GM23338 (cell line): Measurements from ENCODE around the gene THADA. TPM values are rescaled to one million over a fixed set of nuclear protein-coding genes. Genes with fewer than 3 reads are reported as not detected.

Source experiments
- ATAC-seq: fragments of 200-7000 bp; cut with Tn5 transposase; 3 replicates; pipeline ENCODE4 v1.9.1; 2020
- DNase-seq: peaks from one replicate; pipeline ENCODE4 v3.0.0-alpha.2; 2015; ENCODE audit warnings: low spot score
- H2AFZ ChIP-seq: fragments of 200-600 bp; sonication (generic); 2 replicates; pipeline ENCODE4 v1.8.0; 2016; ENCODE audit warnings: antibody characterized with exemption, mild to moderate bottlenecking, moderate library complexity
- H3F3A ChIP-seq: fragments of 200-600 bp; sonication (generic); replicated peaks from 2 replicates; pipeline ENCODE4 v1.8.0; 2017; ENCODE audit warnings: antibody characterized with exemption, mixed run types, low read depth
- H3K27ac ChIP-seq: fragments of 200-600 bp; sonication (generic); 2 replicates; pipeline ENCODE4 v1.6.1; 2016; ENCODE audit warnings: low read depth
- H3K27me3 ChIP-seq: fragments of 200-600 bp; sonication (generic); 2 replicates; pipeline ENCODE4 v1.8.0; 2016; ENCODE audit warnings: mild to moderate bottlenecking, mixed run types, moderate library complexity; ENCODE audit not compliant: insufficient read depth
- H3K36me3 ChIP-seq: fragments of 200-600 bp; sonication (generic); 2 replicates; pipeline ENCODE4 v1.8.0; 2016; ENCODE audit warnings: mild to moderate bottlenecking; ENCODE audit not compliant: insufficient read depth
- H3K4me1 ChIP-seq: fragments of 200-600 bp; sonication (generic); 2 replicates; pipeline ENCODE4 v1.8.0; 2016; ENCODE audit warnings: mild to moderate bottlenecking, moderate library complexity; ENCODE audit not compliant: insufficient read depth
- H3K4me2 ChIP-seq: fragments of 200-600 bp; sonication (generic); 2 replicates; pipeline ENCODE4 v1.7.1; 2017; ENCODE audit warnings: mixed run types
- H3K4me3 ChIP-seq: fragments of 200-600 bp; sonication (generic); 2 replicates; pipeline ENCODE4 v1.6.1; 2016; ENCODE audit warnings: mixed run types
- H3K79me2 ChIP-seq: fragments of 200-600 bp; sonication (generic); replicated peaks from 2 replicates; pipeline ENCODE4 v1.8.0; 2017; ENCODE audit warnings: mild to moderate bottlenecking; ENCODE audit not compliant: insufficient read depth
- H3K9me2 ChIP-seq: fragments of 200-600 bp; sonication (generic); 2 replicates; pipeline ENCODE4 v1.8.0; 2017; ENCODE audit not compliant: insufficient read depth
- H4K20me1 ChIP-seq: fragments of 200-600 bp; sonication (generic); replicated peaks from 2 replicates; pipeline ENCODE4 v1.8.0; 2017; ENCODE audit warnings: mild to moderate bottlenecking; ENCODE audit not compliant: insufficient read depth
- H3K27ac Mint-ChIP-seq: 2 replicates; pipeline ENCODE4 v1.8.0; 2020; ENCODE audit warnings: inconsistent platforms, mild to moderate bottlenecking, moderate library complexity, mixed read lengths
- H3K27me3 Mint-ChIP-seq: 3 replicates; pipeline ENCODE4 v1.8.0; 2022; ENCODE audit warnings: low read depth, mild to moderate bottlenecking, moderate library complexity, mixed read lengths, inconsistent platforms; ENCODE audit not compliant: insufficient read depth, poor library complexity
- H3K36me3 Mint-ChIP-seq: 3 replicates; pipeline ENCODE4 v1.8.0; 2021; ENCODE audit warnings: low read depth, mild to moderate bottlenecking, inconsistent platforms, moderate library complexity, mixed read lengths
- H3K4me1 Mint-ChIP-seq: 3 replicates; pipeline ENCODE4 v1.8.0; 2020; ENCODE audit warnings: mild to moderate bottlenecking, inconsistent platforms, mixed read lengths
- H3K4me3 Mint-ChIP-seq: 3 replicates; pipeline ENCODE4 v1.8.0; 2021; ENCODE audit warnings: moderate library complexity, mild to moderate bottlenecking, inconsistent platforms, mixed read lengths
- H3K9me3 Mint-ChIP-seq: 3 replicates; pipeline ENCODE4 v1.8.0; 2020; ENCODE audit warnings: moderate library complexity, mild to moderate bottlenecking, inconsistent platforms, mixed read lengths
- NANOG ChIP-seq: IDR thresholded peaks from 2 replicates; pipeline ENCODE4 v1.6.1; 2016; ENCODE audit warnings: antibody characterized with exemption, borderline replicate concordance
- STAT1 ChIP-seq: IDR thresholded peaks from one replicate; pipeline ENCODE4 v1.6.1; 2016; ENCODE audit warnings: antibody characterized with exemption; ENCODE audit not compliant: unreplicated experiment
- ZNF114 ChIP-seq: fragments of 250-450 bp; sonication (Bioruptor Pico); IDR thresholded peaks from 2 replicates; pipeline ENCODE4 v1.5.0; 2020; ENCODE audit warnings: mild to moderate bottlenecking, moderate library complexity
- ZNF331 ChIP-seq: fragments of 250-450 bp; sonication (Bioruptor Pico); IDR thresholded peaks from 2 replicates; pipeline ENCODE4 v1.5.0; 2020; ENCODE audit warnings: low read depth, mild to moderate bottlenecking, moderate library complexity
- ZNF462 ChIP-seq: fragments of 250-450 bp; sonication (Bioruptor Pico); IDR thresholded peaks from 2 replicates; pipeline ENCODE4 v1.5.0; 2020; ENCODE audit warnings: mild to moderate bottlenecking, moderate library complexity
- polyA plus RNA-seq: library from polyadenylated mRNA; unstranded; fragments of >200 nt; fragmentation: Nextera tagmentation; extraction: Ambion mirVana; gene quantifications from 2 replicates; pipeline ENCODE4 v1.2.1, GENCODE V29; 2016
- total RNA-seq: library from RNA; depleted of rRNA; stranded (reverse); fragments of >200 nt; shearing (Covaris generic); gene quantifications from 2 replicates; pipeline ENCODE4 v1.2.3, GENCODE V29; 2014
- TF ChIP-seq, protein P1 (sequence below), 2 experiments: fragments of 200-600 bp in 1 of 2; sonication (generic) in 1 of 2; conservative IDR thresholded peaks; 2 replicates each; pipeline versions ENCODE4 v1.5.1 to v1.6.1; 2016 to 2017; ENCODE audit warnings: antibody characterized with exemption in 2 of 2, low read depth in 2 of 2, mild to moderate bottlenecking in 2 of 2, moderate library complexity in 1 of 2

THADA gene
- total and polyA plus RNA-seq, 2 experiments from 2014 or later, result 17.0 to 30.7 TPM

DNA sequence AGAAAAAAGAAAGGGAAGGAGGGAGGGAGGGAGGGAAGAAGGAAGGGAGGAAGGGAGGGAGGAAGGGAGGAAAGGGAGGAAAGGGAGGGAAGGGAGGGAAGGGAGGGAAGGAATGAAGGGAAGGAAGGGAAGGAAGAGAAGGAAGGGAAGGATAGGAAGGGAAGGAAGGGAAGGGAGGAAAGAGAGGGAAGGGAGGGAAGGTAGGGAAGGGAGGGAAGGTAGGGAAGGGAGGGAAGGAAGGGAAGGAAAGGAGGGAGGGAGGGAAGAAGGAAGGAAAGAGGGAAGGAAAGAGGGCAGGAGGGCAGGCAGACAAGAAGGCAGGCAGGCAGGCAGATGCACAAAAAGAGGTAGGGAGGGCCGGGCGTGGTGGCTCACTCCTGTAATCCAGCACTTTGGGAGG, 74.9 kb downstream of the THADA start (continued):
- TF ChIP-seq, protein P1, sequence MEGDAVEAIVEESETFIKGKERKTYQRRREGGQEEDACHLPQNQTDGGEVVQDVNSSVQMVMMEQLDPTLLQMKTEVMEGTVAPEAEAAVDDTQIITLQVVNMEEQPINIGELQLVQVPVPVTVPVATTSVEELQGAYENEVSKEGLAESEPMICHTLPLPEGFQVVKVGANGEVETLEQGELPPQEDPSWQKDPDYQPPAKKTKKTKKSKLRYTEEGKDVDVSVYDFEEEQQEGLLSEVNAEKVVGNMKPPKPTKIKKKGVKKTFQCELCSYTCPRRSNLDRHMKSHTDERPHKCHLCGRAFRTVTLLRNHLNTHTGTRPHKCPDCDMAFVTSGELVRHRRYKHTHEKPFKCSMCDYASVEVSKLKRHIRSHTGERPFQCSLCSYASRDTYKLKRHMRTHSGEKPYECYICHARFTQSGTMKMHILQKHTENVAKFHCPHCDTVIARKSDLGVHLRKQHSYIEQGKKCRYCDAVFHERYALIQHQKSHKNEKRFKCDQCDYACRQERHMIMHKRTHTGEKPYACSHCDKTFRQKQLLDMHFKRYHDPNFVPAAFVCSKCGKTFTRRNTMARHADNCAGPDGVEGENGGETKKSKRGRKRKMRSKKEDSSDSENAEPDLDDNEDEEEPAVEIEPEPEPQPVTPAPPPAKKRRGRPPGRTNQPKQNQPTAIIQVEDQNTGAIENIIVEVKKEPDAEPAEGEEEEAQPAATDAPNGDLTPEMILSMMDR (conservative IDR thresholded peaks at IDR 0.05; ENCODE audit: low read depth in 2 of 2), result no peak
- TF ChIP-seq ZNF331 (CRISPR knock-in tag) (no peak), NANOG (no peak), ZNF114 (CRISPR knock-in tag) (no peak), ZNF462 (CRISPR knock-in tag) (no peak)

- Histone ChIP-seq H3K36me3 (no peaks in the 10 kb centered on the region), H3K27me3 (no peaks in the 10 kb centered on the region), H3K4me3 (no peak overlapping the region), H2AFZ (no peak overlapping the region), H3K27ac (no peak overlapping the region), H3K79me2 (no peaks in the 10 kb centered on the region), H3K4me1 (no peaks in the 10 kb centered on the region), H3K4me2 (no peak overlapping the region), H3K9me2 (no peaks in the 10 kb centered on the region), H4K20me1 (no peaks in the 10 kb centered on the region; the same call in 1 of the 2 replicates), H3F3A (peaks cover 8% of the 10 kb centered on the region; the same call in 1 of the 2 replicates)
- Mint-ChIP-seq H3K4me3 (no peak overlapping the region), H3K4me1 (no peaks in the 10 kb centered on the region), H3K27ac (peak overlapping the region; percentile 52; the same call in 1 of the 2 replicates), H3K27me3 (no peaks in the 10 kb centered on the region), H3K36me3 (no peaks in the 10 kb centered on the region), H3K9me3 (no peaks in the 10 kb centered on the region)
- peak; percentile 55; the same call in 2 of the 3 replicates for ATAC-seq
- DNase-seq, result peak; percentile 29
- no peak for TF ChIP-seq ZNF331 (CRISPR knock-in tag)
- no peak for TF ChIP-seq ZNF462 (CRISPR knock-in tag)
- TF ChIP-seq STAT1, result no peak
Observed at GRCh38 chr2:43519643-43520221, 76.1 kb downstream of the THADA start.
